ENCODE data around the gene RARRES1.
"Not testable (repeated sequence)": the region's sequence is repeated elsewhere in the genome, so short reads cannot be mapped to it uniquely, and the experiment has no call there.

The RARRES1 gene

DNA sequence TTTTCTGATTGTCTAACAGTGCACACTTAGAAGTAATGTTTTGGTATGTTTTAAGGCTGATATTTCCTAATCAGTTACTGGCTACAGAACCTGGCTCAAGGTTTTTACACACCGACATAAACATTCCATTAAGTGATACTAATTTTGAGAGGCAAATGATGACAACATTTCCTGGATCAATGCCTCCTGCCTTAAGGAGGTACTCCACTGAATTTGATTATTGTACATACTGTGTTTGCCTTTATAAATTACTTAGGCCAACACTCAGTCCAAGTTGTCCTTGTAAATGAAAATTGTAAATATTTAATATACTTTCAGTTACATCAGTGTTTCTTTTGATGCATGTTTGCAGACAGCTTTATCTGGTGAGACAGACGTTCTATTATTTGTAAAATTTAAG is 35.6 kb downstream of the RARRES1 start:
- DNase-seq (ENCODE audit: low spot score) = no peak

DNA sequence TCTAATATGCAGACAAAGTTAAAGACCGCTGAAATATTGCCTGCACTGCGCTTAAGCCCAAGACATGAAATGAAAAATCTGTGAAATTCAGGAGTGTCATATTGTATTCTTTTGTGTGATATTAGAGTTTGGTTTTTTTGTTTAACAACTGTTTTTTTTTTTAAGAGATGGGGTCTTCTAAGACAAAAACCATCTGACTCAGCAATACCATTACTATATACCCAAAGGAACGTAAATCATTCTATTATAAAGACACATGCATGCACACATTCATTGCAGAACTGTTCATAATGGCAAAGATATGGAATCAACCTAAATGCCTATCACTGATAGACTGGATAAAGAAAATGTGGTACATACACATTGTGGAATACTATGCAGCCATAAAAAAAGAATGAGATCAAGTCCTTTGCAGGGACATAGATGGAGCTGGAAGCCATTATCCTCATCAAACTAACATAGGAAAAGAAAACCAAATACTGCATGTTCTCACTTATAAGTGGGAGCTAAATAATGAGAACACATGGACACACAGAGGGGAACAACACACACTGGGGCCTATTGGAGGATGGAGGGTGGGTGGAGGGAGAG is 38.3 kb downstream of the RARRES1 start:
- not testable (repeated sequence) for DNase-seq (ENCODE audit: low spot score)

GRCh38 chr3:158685159-158685558 is 47.1 kb downstream of the RARRES1 start:
- DNase-seq (ENCODE audit: low spot score) = no peak

DNA sequence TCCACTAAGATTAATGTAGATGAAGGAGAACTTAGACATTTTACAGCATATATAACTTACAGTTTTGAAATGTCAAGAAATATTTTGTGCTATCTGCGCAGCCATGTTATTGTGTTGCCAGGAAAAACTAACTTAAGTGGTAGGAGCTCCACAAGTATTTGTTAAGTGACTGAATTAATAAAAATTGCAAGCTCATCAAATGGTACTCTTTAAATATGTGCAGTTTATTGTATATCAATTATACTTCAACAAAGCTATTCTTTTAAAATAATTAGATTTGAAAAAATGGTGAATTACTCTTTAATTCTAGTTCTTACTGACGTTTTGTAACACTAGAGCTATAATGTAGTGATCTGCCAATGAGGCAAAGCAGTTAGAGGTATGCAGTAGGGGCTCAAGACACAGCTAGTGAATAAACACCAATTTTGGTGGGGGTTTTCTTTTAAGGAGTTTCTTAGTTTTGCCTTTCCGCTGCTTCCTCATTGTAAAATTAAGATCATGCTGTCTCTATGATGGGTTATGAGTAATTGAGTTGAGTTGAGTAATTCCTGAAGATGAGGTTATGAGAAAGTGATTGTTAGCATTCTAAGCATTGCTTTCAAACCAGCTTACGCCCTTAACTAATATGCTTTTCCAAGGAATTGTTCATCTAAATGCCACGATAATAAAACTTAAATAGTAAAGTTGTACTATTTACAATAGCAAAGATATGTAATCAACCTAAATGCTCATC is 48.9 kb downstream of the RARRES1 start:
- no peak for DNase-seq (ENCODE audit: low spot score)

DNA sequence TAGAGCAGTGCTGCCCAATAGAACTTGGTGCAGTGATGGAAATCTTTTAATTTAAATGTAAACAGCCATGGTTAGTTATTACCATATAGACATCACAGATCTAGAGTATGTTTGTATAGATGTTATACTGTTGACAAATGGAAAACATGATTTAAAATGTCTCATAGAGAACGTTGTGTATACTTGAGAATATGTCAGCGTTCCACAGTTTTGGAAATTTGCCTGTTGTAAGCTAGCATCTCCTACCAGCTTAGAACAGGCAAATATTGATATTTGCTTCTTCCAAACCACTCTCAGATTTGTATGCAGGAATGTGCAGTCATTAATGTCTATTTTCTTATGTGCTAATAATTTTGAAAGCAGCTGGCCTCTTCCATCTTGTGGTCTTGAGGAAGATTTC is 51.4 kb downstream of the RARRES1 start:
- DNase-seq (ENCODE audit: low spot score) = no peak

- no peak for DNase-seq (ENCODE audit: low spot score)
These were observed 52.7 kb downstream of the RARRES1 start for GRCh38 chr3:158679547-158680000.

DNA sequence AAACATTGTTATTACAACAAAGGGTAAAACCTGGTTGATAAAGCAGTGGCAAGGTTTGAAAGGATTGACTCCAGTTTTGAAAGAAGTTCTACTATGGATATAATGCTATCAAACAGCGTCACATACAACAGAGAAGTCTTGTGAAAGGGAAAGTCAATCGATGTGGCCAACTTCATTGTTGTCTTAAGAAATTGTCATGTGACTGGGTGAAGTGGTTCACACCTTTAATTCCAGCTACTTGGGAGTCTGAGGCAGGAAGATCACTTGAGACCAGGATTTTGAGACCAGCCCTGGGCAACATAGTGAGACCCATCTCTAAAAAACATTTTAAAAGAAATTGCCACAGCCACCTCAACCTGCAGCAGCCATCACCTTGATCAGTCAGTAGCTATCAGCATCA is 53.6 kb downstream of the RARRES1 start:
- DNase-seq (ENCODE audit: low spot score) = no peak

DNA sequence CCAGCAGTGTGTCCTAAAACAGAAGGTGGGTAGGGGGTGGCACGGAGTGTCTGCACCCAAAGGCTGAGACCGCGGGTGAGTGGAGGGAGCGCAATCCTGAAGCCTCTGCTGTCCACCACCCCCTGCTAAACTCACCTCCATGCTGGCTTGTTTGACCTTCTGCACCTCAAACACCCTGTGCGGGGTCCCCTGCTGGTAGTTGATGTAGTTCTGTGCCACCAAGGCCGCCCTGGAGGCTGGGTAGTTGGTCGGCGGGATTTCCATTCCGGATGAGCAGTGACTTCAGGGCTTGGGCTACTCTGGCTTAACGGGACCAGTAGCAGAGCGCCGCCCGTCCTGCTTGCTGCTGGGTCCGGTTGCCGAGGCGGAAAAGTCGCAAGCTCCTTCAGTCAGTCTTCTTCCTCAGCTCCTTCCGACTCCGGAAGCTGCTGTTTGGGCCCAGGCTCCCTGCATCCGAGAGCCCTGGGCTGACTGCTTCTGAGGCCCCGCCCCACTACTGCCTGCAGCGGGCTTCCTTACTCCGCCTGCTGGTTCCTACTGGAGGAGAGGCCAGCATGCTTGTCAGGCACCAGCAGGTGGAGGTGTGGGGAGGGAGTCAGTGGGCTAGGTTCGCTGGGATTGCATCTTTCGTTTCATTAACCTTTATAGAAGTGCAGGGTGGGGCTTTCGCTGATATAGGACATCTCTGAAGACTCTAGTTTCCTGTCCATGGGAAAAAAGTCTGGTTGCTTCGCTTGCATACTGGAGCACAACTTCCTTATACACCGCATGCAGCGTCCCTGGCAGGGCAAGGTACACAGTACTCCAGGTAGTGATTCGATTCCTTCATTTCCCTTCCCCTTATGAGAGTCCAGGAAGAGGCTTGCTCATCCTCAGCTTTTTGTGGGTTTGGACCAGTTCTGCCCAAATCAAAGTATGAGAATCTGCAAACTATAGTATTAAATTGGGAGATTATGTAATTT is 59.8 kb downstream of the RARRES1 start, which contains the start of gene LXN:
LXN (minus strand) TSS at position 434 of the 962 bp plus-strand sequence; CDS start at position 264, 170 bp downstream.
- DNase-seq (ENCODE audit: low spot score) = peak; percentile 93

DNA sequence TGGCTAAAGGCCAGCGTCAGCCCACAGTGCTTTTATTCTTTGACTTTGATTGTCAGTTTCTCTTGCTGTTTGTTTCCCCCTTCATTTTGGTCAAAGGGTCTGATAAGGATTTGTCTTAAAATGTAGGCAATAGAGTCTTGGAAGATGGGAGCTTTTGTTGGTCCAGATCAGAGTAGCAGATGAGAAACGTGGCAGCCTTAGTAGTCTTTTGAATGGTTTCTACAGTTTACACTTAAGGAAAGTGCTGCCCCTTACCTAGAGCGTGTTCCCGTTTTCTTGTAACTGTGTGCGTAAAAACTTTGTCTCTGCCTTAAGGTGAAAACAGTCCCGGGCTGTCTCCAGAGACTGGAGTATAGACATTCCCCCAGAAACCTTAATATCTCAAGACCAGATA is 60.4 kb downstream of the RARRES1 start:
- peak; percentile 6 for DNase-seq (ENCODE audit: low spot score)

DNA sequence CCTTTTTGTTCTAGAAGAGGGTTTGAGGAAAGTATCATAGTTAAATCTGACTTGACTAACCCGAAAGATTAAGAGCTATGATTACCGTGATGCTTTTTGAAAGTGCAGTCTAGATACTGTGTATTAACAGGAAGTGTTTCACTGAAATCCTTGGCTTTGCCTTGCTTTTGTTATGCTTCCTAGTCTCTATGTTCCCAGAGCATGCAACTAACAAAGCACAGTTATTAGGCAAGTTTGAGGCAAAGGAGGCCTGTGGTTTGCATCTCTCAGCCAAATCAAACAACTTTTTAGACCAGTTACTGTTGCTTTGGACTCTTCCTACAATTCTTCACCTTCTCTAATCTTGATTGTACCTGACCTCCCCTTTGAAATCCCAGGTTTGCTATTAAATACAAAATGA is 63.8 kb downstream of the RARRES1 start:
- DNase-seq (ENCODE audit: low spot score) = no peak

DNA sequence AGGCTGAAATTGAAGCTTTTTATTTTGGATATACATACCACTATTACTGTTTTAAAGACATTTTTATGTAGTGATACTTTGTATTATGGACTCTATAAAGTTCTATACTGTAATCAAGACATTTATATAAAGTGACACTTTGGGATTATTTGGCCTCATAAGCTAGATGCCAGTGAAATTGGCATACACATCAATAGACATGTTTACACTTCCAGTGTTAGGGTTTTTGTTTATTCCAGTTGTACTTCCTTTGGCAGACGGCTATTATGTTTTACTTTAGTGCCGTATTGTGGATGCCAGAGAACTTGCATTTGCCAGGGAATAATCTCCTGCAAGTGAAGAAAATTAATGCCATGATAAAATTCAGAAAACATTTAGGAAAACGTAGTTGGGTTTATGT is 65.8 kb downstream of the RARRES1 start:
- no peak for DNase-seq (ENCODE audit: low spot score)

- no peak for DNase-seq (ENCODE audit: low spot score)
These were observed 68.4 kb downstream of the RARRES1 start for GRCh38 chr3:158663832-158664231.

DNA sequence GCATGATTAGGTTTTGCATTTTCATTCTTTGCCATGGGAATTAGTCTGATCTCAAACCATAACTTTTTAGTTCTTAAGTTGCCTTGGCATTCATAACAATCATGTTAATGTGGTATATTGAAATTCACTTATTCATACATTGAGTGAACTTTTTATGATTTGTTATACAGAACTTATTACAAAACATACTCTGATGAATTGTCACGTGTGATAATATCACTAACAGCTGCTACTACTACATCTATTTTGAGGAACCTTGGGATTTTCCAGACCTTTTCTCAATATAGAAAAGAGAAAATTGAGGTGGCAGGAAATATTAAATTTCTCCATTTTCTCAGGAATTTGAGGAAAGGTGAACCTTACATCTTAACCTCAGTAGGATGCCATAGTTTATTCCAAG is 69.0 kb downstream of the RARRES1 start:
- no peak for DNase-seq (ENCODE audit: low spot score)

DNA sequence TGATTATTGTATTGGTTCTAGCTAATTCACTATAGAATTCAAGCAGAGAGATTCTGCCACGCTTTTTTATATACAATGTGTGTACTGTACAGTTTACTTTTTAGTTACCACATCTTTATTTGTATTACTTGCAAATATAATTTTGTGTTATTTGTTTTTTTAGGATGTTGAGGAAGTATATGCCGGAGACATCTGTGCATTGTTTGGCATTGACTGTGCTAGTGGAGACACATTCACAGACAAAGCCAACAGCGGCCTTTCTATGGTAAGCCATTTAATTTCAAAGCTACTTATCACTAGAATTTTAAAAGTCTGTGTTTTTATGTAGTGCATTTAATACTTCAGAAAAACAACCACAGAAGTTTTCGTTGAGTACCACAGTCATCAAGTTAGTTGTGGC is 71.5 kb downstream of the RARRES1 start:
- no peak for DNase-seq (ENCODE audit: low spot score)

GRCh38 chr3:158659454-158660237 is 72.6 kb downstream of the RARRES1 start:
- peak; percentile 62 for DNase-seq (ENCODE audit: low spot score)

DNA sequence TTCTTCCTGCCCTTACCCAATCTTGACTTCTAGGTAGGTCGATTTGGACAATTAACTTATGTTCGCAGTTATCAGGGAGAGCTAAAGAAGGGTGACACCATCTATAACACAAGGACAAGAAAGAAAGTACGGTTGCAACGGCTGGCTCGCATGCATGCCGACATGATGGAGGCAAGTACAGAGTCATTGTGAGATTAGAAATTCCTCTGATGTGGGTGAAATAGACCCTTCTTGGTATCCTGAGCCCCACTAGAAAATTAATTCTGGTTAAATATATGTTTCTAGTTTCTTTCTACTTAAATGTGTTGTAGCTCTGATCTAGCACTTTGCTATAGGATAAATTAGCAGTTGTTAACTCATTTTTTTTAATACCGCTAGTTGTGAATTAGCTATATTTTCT is 73.4 kb downstream of the RARRES1 start:
- DNase-seq (ENCODE audit: low spot score) = no peak

DNA sequence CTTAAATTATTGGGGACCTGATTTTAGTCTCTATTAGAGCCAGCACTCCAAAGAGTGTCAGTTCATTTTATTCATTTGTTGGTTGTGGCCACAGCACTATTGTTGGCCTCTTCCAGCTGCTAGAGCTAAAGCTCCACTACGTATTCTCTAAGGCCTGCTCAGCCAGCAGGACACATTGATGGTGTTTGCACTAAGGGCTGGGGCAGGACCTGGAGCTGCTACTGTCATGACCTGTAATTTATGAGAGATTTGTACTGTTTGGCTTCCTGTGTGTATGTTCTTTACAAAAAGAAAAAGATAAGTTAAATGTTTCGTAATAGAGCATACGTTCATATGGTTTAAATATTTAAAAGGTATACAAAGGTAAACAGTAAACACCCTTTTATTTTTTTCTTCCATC is 79.8 kb downstream of the RARRES1 start:
- no peak for DNase-seq (ENCODE audit: low spot score)

DNA sequence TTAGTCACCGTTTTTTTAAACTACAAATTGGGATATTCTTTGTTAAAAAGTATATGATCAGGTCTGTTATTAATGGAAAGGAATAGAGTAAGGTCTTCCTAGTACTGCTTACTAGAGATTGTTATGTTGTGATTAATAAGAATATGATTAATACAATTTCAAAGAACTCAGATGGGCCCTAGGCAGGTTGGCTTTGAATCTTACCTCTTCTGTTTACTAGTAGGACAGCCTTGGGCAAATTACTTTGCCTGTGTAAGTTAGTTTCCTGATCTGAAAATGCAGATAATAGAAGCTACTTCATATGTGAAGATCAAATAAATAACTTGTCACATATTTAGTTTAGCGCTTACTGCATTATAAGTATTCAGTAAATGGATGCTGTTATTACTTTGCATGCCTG is 81.1 kb downstream of the RARRES1 start:
- DNase-seq (ENCODE audit: low spot score) = no peak

GRCh38 chr3:158649791-158650190 is 82.5 kb downstream of the RARRES1 start:
- DNase-seq (ENCODE audit: low spot score) = no peak

Data from germinal center (tissue), 1 donor.